ENCODE measurements around the gene MGLL.

The MGLL gene

DNA sequence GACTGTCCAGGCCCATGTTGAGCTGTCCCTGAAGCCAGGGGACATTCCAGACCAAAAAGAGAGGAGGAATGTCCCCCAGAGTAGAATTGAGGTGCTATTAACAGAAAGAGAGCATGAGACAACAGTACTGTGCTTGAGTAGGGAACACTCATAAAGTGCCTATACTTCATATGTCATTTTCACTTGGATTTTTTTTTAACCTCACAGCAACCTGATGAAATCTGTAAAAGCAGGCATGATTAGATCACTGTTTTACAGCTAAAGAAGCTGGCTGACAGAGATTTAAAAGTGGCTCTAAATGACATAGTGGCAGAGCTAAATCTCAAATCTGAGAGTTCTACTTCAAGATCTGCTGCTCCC lies 174.5 kb downstream of the MGLL start:
- no peak for DNase-seq

DNA sequence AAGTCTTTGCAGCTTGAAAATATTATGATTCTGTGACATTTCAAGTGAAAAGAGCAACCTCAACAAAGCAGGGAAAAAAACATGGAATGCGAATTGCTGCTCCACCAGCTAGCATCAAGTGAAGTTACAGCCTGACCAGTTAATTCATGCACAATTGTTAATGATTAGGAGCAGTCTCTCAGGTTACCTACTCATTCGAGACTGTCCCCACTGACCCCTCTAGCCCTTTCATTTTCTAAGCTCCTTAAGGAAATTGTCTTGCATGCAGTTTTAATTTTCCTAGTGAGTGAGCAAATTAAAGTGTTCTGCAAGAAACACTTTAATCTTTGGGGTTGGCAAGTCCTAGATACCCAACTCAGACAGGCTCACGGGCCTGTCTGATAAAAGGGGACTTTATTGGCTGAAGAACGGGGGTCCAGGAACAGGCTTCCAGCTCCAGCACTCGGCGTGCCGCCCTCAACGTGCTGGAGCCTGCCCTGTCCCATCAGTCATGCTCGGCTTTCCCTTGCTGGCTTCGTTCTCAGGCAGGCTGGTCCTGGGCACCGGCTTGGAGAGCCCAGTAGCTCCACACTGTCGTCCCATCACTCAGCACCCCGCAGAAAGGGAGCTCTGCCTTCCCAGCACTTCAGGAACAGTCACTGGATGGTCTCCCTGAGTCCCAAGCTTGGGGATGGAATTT lies 175.0 kb downstream of the MGLL start:
- DNase-seq = no peak

DNA sequence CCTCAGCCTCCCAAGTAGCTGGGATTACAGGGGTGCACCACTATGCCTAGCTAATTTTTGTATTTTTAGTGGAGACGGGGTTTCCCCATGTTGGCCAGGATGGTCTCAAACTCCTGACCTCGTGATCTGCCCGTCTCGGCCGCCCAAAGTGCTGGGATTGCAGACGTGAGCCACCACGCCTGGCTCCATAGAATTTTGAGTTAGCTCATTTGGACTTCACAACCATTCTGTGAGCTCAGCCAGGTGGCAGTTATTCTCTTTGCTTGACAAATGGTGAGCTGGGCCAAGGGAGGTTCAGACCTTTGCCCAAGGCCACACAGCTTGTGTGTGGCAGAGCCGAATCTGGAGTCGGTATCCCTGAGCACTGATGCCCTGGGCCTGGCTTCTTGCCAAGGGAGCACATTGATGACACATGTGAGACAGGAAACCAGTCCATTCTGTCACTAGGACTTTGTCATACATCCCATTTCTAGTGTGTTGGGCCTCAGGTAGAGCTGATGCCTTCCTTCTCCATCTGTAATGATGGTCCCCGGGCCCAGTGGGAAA lies 175.7 kb downstream of the MGLL start:
- DNase-seq = no peak

DNA sequence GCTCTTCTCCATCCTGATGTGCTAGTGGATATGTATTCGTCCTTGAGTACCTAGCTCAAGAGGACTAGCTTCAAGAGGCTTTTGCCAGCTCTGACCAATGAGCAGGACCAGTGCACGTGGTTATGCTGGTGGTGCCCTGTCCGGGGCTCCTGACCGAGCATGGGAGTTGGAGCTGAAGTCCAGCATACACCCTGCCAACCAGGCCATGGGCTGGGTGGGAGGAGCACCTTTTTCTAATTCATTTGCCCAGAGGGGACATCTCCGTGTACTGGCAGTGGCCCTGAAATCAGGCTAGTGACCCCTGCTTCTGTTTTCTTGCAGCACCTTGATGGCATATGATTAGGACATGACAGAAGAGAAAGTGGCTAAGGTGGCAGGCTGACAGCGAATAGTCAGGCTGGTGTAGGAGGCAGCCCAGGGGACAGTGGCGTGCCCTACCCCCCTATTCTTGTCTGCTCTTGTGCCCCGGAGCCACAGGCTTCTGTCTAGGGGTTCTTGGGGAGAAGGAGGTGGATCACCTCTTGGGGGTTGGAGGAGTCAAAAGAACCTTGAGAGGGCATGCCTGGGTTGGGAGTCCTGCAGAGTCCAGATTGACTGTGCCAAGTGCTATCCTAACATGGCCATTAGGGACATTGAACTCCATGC lies 176.8 kb downstream of the MGLL start:
- no peak for DNase-seq

DNA sequence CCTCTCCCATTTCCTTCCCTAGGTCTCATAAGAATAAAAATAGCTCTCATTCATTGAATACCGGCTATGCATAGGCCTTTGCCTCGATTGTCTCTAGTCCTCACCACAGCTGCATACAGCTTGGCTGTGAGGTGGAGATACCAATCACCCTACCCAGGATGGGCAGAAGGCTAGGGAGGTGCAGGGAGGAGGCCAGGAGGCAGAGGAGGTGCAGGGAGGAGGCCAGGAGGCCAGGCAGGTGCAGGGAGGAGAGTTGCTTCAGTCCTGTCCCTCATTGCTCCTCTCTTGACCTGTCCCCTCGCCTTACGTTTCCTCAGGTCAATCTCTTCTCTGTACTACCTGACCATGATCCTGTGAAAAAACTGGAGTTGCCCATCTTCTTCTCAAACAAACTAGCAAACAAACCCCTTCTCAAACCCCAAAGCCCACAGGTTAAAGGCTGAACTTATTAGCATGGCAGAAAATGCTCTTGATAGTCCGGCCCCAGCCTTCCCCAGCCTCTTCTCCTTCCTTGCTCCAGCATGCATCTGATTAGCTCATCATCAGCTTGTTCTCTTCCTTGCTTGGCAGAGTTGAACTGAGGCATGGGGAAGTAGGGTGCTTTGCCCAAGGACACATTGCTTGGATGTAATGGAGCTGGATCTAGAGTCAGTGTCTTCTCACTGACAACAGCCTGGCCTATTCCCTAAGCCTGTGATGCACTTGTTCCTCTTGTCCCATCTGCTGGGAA lies 177.5 kb downstream of the MGLL start:
- DNase-seq = no peak

DNA sequence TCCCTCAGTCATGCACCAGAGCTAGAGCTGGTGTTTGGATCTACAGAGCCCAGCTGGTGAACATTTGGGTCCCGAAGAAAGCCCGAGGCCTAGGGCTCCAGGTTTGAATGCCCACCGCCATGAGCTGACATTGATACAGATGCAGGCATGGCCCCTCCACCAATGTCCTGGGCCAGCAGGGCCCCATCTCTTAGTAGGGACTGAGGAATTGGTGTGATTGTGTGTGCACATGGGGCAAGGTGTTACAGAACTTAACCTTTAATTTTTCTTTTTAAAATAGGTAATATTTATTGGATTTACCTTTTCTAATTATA lies 182.3 kb downstream of the MGLL start:
- no peak for DNase-seq

DNA sequence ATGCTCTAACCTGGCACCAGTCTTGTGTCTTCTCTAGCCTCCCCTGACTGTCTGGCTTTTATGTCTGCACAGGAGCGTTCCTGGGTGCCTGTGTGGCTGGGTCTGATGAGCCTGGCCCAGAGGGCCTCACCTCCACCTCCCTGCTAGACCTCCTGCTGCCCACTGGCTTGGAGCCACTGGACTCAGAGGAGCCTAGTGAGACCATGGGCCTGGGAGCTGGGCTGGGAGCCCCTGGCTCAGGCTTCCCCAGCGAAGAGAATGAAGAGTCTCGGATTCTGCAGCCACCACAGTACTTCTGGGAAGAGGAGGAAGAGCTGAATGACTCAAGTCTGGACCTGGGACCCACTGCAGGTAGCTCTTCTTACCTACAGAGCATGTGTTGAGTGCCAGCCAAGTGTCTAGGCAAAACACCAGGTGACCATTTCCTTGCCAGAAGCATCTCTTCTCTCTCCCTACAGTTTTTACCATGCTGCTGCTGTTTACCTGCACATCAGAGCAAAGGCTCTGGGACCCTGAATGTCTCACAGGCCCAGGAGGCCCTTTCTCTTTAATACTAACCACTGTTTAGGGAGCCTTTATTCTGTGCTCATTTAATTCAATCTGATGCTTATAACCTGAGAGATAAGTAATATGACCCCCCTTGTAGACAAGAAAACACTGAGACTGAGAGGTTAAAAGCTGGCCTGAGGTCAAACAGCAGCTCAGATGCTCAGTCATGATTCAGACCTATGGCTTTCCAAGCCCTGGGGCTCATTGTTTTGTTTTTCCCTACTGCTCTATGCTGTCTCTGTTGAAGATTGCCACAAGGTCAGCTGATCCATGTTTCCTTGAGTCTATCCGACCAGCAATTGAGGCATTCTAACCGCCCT lies 182.9 kb downstream of the MGLL start:
- no peak for DNase-seq

Data from fibroblast of skin of abdomen (primary cell).